SK-N-SH (cell line): ENCODE data around the gene HMX2.

ENCODE experiments used
- ELF1 ChIP-seq: IDR thresholded peaks from 2 replicates; pipeline ENCODE4 v1.4.0; 2012
- EP300 ChIP-seq, 2 experiments: IDR thresholded peaks; 2 replicates each; pipeline versions ENCODE4 v1.4.0 to v1.6.1; 2012; ENCODE audit warnings: borderline replicate concordance in 1 of 2, low read depth in 1 of 2, low read length in 1 of 2
- EZH2phosphoT487 ChIP-seq: fragments of 200-600 bp; sonication (generic); IDR thresholded peaks from 2 replicates; pipeline ENCODE4 v1.6.1; 2017; ENCODE audit warnings: low read depth, mixed run types, mild to moderate bottlenecking, antibody characterized with exemption, moderate library complexity, borderline replicate concordance
- FOXJ3 ChIP-seq: sonication (generic); formaldehyde crosslinking; IDR thresholded peaks from 2 replicates; pipeline ENCODE4 v1.5.1; 2020; ENCODE audit warnings: mild to moderate bottlenecking, missing genetic modification reagents
- GABPA ChIP-seq: IDR thresholded peaks from 2 replicates; pipeline ENCODE4 v1.4.0; 2012; ENCODE audit warnings: low read depth, mild to moderate bottlenecking
- JUND ChIP-seq: IDR thresholded peaks from 2 replicates; pipeline ENCODE4 v1.4.0; 2012
- NFIC ChIP-seq: IDR thresholded peaks from 2 replicates; pipeline ENCODE4 v1.4.0; 2012; ENCODE audit warnings: borderline replicate concordance
- NRF1 ChIP-seq: IDR thresholded peaks from 2 replicates; pipeline ENCODE4 v1.6.1; 2012; ENCODE audit warnings: low read depth, mild to moderate bottlenecking, low read length
- POLR2AphosphoS5 ChIP-seq: IDR thresholded peaks from 2 replicates; pipeline ENCODE4 v1.6.1; 2012; ENCODE audit warnings: low read depth, low read length
- RAD21 ChIP-seq: IDR thresholded peaks from 2 replicates; pipeline ENCODE4 v1.6.1; 2012; ENCODE audit warnings: mild to moderate bottlenecking, low read length
- TCF12 ChIP-seq: IDR thresholded peaks from 2 replicates; pipeline ENCODE4 v1.4.0; 2012
- TF ChIP-seq, protein P1 (sequence below): IDR thresholded peaks from 2 replicates; pipeline ENCODE4 v1.4.0; 2012; ENCODE audit warnings: low read depth
- TF ChIP-seq, protein P2 (sequence below): fragments of 200-600 bp; sonication (generic); IDR thresholded peaks from 2 replicates; pipeline ENCODE4 v1.6.1; 2017; ENCODE audit warnings: antibody characterized with exemption, mild to moderate bottlenecking, moderate library complexity
- TF ChIP-seq, protein P3 (sequence below): IDR thresholded peaks from 2 replicates; pipeline ENCODE4; 2012

DNA sequence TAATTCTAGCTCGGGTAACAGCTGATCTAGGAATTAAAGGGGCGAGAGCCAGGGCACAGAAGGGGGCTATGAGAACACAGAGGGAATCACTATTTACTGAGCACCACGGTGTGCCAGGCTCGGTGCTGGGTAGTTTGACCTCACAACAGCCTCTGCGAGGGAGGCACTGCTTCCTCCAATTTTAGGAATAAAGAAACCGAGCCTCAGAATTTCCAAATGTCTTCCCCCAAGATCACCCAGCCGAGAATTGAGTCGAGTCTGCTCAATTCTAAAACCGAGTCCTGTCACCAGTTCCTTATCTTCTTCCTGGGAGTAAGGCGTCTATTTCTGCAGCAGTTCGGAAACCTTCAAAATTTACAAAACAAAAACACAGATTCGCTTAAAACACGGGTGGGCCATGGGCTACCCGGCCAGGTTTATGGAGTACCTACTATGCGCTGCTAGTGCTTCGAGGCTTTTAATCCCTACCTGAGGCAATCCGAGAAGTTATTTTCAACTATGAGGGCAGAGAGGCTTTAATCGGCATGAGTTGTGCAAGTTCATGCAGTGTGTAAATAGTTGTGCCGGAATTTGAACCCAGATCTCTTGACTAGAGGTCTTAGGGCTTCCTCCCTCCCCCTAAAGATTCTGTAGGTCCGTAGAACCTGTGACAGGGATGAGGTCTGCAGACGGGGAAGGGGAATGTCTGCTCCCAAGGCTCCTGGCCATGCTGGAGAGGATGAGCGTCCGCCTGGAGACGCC lies 872 bp upstream of the HMX2 start:
- TF ChIP-seq, protein P1, sequence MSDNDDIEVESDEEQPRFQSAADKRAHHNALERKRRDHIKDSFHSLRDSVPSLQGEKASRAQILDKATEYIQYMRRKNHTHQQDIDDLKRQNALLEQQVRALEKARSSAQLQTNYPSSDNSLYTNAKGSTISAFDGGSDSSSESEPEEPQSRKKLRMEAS, result no peak
- TF ChIP-seq POLR2AphosphoS5, result no peak
- TF ChIP-seq NRF1, result no peak
- TF ChIP-seq, protein P2, sequence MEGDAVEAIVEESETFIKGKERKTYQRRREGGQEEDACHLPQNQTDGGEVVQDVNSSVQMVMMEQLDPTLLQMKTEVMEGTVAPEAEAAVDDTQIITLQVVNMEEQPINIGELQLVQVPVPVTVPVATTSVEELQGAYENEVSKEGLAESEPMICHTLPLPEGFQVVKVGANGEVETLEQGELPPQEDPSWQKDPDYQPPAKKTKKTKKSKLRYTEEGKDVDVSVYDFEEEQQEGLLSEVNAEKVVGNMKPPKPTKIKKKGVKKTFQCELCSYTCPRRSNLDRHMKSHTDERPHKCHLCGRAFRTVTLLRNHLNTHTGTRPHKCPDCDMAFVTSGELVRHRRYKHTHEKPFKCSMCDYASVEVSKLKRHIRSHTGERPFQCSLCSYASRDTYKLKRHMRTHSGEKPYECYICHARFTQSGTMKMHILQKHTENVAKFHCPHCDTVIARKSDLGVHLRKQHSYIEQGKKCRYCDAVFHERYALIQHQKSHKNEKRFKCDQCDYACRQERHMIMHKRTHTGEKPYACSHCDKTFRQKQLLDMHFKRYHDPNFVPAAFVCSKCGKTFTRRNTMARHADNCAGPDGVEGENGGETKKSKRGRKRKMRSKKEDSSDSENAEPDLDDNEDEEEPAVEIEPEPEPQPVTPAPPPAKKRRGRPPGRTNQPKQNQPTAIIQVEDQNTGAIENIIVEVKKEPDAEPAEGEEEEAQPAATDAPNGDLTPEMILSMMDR, result no peak
- TF ChIP-seq TCF12, result no peak
- peak; percentile 34; the same call in 1 of the 2 replicates for TF ChIP-seq EZH2phosphoT487
- no peak for TF ChIP-seq NFIC
- TF ChIP-seq RAD21, result no peak
- TF ChIP-seq ELF1, result no peak
- no peak for TF ChIP-seq FOXJ3
- no peak for TF ChIP-seq GABPA
- TF ChIP-seq, protein P3, sequence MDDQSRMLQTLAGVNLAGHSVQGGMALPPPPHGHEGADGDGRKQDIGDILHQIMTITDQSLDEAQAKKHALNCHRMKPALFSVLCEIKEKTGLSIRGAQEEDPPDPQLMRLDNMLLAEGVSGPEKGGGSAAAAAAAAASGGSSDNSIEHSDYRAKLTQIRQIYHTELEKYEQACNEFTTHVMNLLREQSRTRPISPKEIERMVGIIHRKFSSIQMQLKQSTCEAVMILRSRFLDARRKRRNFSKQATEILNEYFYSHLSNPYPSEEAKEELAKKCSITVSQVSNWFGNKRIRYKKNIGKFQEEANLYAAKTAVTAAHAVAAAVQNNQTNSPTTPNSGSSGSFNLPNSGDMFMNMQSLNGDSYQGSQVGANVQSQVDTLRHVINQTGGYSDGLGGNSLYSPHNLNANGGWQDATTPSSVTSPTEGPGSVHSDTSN, result no peak
- TF ChIP-seq EP300 (IDR thresholded peaks at IDR 0.05; ENCODE audit: borderline replicate concordance in 1 of 2, low read depth in 1 of 2, low read length in 1 of 2), result no peak
- TF ChIP-seq JUND, result no peak
